Adipocyte (in vitro differentiated cells): ENCODE measurements around the gene RAPGEF2.
"Not testable (repeated sequence)": the region's sequence is repeated elsewhere in the genome, so short reads cannot be mapped to it uniquely, and the experiment has no call there.

Source experiments
- DNase-seq: peaks from one replicate; pipeline ENCODE4 v3.0.0-alpha.2; 2015; ENCODE audit warnings: low read depth
- H3K27me3 ChIP-seq: replicated peaks from 2 replicates; pipeline ENCODE4 v1.7.0; 2013; ENCODE audit warnings: mild to moderate bottlenecking, low read length, moderate library complexity; ENCODE audit not compliant: control insufficient read depth, insufficient read depth
- H3K36me3 ChIP-seq: 2 replicates; pipeline ENCODE4 v1.7.0; 2013; ENCODE audit warnings: low read length, mild to moderate bottlenecking, moderate library complexity; ENCODE audit not compliant: control insufficient read depth, insufficient read depth, severe bottlenecking
- H3K4me1 ChIP-seq: 2 replicates; pipeline ENCODE4 v1.7.0; 2013; ENCODE audit warnings: mild to moderate bottlenecking, low read length, moderate library complexity; ENCODE audit not compliant: control insufficient read depth, insufficient read depth
- H3K4me3 ChIP-seq: 2 replicates; pipeline ENCODE4 v1.7.0; 2013; ENCODE audit warnings: mild to moderate bottlenecking, low read length, moderate library complexity
- H3K9ac ChIP-seq: 2 replicates; pipeline ENCODE4 v1.7.0; 2013; ENCODE audit warnings: mild to moderate bottlenecking, low read length, moderate library complexity
- H3K9me3 ChIP-seq: 2 replicates; pipeline ENCODE4 v1.7.0; 2013; ENCODE audit warnings: mild to moderate bottlenecking, low read length, moderate library complexity; ENCODE audit not compliant: control insufficient read depth

RAPGEF2 gene

DNA sequence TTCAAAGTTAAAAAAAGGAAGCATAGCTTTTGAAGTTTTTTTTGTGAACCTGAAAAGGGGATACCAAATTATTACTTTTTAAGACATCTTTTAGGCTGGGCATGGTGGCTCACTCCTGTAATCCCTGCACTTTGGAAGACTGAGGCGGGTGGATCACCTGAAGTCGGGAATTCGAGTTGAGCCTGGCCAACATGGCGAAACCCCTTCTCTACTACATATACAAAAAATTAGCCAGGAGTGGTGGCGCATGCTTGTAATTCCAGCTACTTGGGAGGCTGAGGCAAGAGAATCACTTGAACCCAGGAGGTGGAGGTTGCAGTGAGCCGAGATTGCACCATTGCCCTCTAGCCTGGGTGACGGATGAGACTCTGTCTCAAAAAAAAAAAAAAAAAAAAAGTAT, 10.5 kb downstream of the RAPGEF2 start:
- H3K36me3 ChIP-seq: not testable (repeated sequence)

DNA sequence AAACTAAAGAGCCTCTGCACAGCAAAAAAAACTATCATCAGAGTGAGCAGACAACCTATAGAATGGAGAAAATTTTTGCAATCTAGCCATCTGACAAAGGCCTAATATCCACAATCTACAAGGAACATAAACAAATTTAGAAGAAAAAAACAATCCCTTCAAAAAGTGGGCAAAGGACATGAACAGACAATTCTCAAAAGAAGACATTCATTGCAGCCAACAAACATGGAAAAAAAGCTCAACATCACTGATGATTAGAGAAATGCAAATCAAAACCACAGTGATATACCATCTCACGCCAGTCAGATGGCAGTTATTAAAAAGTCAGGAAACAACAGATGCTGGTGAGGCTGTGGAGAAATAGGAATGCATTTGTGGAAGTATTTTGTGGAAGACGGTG, 13.2 kb downstream of the RAPGEF2 start:
- not testable (repeated sequence) for H3K4me3 ChIP-seq, H3K27me3 ChIP-seq, H3K9me3 ChIP-seq, H3K9ac ChIP-seq, H3K36me3 ChIP-seq, DNase-seq, H3K4me1 ChIP-seq

More for the DNA sequence above, 10.5 kb downstream of the RAPGEF2 start:
- not testable (repeated sequence) for H3K9ac ChIP-seq, H3K27me3 ChIP-seq, H3K9me3 ChIP-seq, DNase-seq, H3K4me3 ChIP-seq, H3K4me1 ChIP-seq

DNA sequence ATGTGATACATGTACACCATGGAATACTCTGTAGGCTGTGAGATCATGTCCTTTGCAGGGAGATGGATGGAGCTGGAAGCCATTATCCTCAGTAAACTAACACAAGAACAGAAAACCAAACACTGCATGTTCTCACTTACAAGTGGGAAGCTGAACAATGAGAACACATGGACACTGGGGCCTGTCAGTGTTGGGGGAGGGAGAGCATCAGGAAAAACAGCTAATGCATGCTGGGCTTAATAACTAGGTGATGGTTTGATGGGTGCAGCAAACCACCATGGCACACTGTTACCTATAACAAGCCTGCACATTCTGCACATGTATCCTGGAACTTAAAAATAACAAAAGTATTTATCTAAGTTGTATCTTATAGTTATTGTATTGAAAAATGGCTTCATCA, 13.8 kb downstream of the RAPGEF2 start:
- H3K36me3 ChIP-seq, DNase-seq, H3K27me3 ChIP-seq, H3K9ac ChIP-seq, H3K9me3 ChIP-seq, H3K4me3 ChIP-seq, H3K4me1 ChIP-seq: not testable (repeated sequence)

DNA sequence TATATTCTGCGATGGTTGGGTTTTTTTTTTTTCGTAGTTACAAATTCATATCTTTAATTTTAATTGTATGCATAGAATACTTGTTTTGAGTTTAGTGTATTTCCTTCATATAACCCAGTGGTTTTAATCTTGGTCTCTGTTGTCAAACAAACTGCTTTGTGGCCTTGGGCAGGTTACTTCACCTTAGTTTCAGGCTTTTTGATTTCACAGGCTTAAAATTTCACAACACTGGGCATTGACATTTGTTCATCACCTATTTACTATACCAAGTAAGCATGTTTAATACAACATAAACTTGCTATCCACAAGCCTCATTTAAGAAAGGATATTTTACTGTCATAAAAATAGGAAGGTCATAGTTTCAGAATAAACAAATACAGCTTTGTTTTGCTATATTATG, 14.7 kb downstream of the RAPGEF2 start:
- no peaks in the 10 kb centered on the region for H3K9me3 ChIP-seq
- no peak for DNase-seq

DNA sequence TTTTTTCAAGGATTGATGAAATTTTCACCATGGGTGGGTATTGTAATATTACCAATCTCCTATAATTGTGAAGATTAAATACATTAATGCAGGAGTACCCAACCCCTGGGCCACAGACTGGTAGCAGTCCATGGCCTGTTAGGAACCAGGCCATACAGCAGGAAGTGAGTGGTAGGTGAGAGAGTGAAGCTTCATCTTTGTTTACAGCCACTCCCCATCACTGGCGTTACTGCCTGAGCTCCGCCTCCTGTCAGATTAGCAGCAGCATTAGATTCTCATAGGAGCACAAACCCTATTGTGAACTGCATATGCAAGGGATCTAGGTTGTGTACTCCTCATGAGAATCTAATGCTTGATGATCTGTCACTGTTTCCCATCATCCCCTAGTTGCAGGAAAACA, 15.1 kb downstream of the RAPGEF2 start:
- no peaks in the 10 kb centered on the region for H3K36me3 ChIP-seq
- H3K4me3 ChIP-seq: no peak overlapping the region
- no peak overlapping the region for H3K9ac ChIP-seq
- DNase-seq: no peak
- no peaks in the 10 kb centered on the region for H3K9me3 ChIP-seq
- peaks cover under 1% of the 10 kb centered on the region for H3K4me1 ChIP-seq
- no peaks in the 10 kb centered on the region for H3K27me3 ChIP-seq

More for the DNA sequence above, 14.7 kb downstream of the RAPGEF2 start:
- Histone ChIP-seq H3K9ac (no peak overlapping the region), H3K27me3 (no peaks in the 10 kb centered on the region), H3K4me3 (no peak overlapping the region), H3K4me1 (peaks cover 4% of the 10 kb centered on the region), H3K36me3 (no peaks in the 10 kb centered on the region)

DNA sequence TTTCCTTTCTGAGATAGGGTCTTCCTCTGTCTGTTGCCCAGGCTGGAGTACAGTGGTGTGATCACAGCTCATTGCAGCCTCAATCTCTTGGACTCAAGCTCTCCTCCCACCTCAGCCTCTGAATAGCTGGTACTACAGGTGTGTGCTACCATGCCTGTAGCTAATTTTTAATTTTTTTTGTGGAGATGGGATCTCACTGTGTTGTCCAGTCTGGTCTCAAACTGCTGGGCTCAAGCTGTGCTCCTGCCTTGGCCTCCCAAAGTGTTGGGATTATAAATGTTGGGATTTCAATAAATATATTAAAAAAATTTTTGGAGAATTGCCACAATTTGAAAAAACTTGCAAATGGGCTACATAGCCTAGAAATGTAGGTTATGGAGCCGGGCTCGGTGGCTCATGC, 18.5 kb downstream of the RAPGEF2 start:
- Histone ChIP-seq H3K27me3 (no peaks in the 10 kb centered on the region), H3K4me3 (no peak overlapping the region), H3K9ac (no peak overlapping the region), H3K4me1 (no peaks in the 10 kb centered on the region), H3K36me3 (no peaks in the 10 kb centered on the region), H3K9me3 (no peaks in the 10 kb centered on the region)
- DNase-seq: no peak

DNA sequence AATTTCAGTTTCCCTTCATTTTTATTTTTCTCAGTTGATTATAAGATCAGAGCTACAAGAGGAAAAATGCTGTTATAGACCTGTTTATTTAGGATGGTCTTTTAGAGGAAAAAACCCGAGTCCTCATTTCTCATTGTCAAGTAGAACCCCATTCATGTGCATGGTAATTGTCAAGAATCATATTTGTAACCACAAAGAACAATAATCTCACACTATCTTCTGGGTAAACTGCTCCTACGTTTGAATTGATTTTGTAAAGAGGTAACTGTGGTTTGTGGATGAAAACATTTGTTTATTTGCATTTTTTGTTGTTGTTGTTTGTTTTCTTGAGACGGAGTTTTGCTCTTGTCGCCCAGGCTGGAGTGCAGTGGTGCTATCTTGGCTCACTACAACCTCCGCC, 23.8 kb downstream of the RAPGEF2 start:
- no peak for DNase-seq
- no peaks in the 10 kb centered on the region for H3K4me1 ChIP-seq
- no peaks in the 10 kb centered on the region for H3K36me3 ChIP-seq
- no peak overlapping the region for H3K4me3 ChIP-seq
- no peaks in the 10 kb centered on the region for H3K27me3 ChIP-seq
- H3K9ac ChIP-seq: no peak overlapping the region
- no peaks in the 10 kb centered on the region for H3K9me3 ChIP-seq

DNA sequence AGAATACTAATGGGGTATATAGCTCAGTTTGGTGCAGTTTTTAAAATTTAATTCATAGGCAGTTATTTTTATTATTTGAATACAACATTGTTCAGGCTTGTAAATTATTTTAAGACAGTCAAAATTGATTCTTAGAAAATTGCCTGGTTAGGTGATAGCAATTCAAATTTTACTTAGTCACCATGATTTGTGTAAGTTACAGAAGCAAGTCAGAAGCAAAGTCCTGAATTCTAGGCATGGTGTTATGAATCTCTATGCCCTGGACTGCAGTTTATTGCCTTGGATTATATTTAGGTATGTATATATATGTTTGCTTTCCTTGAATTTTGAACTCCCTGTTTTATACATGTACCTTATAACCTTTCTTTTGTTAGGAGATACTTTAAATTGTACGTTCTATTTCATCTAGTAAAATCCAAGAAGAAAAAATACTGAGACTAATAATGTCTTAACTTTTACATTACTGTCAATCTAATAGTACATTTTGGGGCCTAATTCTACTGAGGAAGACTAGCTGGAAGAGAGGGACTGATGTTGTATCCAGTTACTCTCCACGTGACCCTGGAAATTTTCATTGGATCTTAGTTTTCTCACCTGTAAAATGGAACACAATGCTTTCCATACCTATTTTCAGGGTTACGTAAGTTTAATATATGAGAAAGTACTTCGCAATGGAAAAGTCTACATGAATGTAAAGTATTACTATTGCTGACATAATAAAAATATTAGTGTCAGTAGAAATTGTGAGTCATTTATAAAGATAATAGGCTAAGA, 25.1 kb downstream of the RAPGEF2 start:
- H3K4me3 ChIP-seq: no peak overlapping the region
- no peaks in the 10 kb centered on the region for H3K9me3 ChIP-seq
- DNase-seq: no peak
- no peaks in the 10 kb centered on the region for H3K36me3 ChIP-seq
- H3K27me3 ChIP-seq: no peaks in the 10 kb centered on the region
- no peak overlapping the region for H3K9ac ChIP-seq
- H3K4me1 ChIP-seq: no peaks in the 10 kb centered on the region

DNA sequence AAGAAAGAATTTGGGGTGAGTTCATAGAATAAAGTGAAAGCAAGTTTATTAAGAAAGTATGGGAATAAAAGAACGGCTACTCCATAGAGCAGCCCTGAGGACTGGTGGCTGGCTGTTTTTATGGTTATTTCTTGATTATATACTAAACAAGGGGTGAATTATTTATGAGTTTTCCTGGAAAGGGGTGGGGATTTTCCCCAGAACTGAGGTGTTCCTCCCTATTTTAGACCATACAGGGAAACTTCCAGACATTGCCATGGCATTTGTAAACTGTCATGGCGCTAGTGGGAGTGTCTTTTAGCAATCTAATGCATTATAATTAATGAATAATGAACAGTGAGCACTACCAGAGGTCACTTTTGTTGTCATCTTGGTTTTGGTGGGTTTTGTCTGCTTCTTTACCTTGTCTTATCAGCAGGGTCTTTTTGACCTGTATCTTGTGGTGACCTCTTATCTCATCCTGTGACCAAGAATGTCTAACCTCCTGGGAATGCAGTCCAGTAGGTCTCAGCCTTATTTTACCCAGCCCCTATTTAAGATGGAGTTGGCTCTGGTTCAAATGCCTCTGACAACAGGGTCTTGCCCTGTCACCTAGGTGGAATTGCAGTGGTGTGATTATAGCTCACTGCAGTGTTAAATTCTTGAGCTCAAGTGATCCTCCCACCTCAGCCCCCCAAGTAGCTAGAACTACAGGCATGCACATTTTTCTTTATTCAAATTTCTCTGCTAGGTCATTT, 27.1 kb downstream of the RAPGEF2 start:
- Histone ChIP-seq H3K36me3 (no peaks in the 10 kb centered on the region), H3K9me3 (no peaks in the 10 kb centered on the region), H3K9ac (no peak overlapping the region), H3K4me3 (no peak overlapping the region), H3K4me1 (no peaks in the 10 kb centered on the region), H3K27me3 (no peaks in the 10 kb centered on the region)
- no peak for DNase-seq

DNA sequence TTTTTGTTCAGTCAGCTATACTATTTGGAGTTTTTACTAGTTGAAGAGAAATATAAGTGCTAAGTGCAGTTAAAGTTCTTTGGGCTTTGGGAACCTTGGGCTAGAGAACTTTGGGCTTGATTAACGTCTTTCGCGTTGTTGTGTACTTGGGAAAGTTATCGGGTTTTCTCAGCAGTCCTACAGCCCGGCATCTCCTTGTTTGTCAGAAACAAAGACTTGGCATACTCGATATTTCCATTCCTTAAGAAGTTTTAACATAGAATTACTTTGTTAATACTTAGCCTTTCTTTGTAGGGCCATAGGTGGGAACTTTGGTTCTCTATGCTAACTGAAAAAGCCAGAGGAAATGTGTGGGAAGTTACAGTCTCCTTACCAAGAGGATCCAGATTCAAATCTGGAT, 28.7 kb downstream of the RAPGEF2 start:
- Histone ChIP-seq H3K9ac (no peak overlapping the region), H3K4me3 (no peak overlapping the region), H3K4me1 (no peaks in the 10 kb centered on the region), H3K9me3 (no peaks in the 10 kb centered on the region), H3K36me3 (no peaks in the 10 kb centered on the region), H3K27me3 (no peaks in the 10 kb centered on the region)
- DNase-seq: no peak

DNA sequence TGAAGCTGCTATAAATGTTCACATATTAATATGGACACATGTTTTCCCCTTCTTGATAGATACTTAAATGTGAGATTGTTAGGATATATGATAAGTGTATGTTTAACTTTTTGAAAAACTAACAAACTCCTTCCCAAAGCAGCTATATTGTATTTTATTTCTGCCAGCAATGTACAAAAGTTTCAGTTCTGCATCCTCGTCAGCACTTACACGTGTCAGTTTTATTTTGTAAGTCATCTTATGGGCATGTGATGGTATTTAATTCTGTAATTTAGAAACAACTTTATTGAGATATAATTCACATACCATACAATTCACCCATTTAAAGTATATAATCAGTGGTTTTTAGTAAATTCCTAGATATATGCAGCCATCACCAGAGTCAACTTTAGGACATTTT, 31.6 kb downstream of the RAPGEF2 start:
- no peaks in the 10 kb centered on the region for H3K4me1 ChIP-seq
- H3K9me3 ChIP-seq: no peaks in the 10 kb centered on the region
- DNase-seq: no peak

More for the DNA sequence above, 31.6 kb downstream of the RAPGEF2 start:
- Histone ChIP-seq H3K4me3 (no peak overlapping the region), H3K27me3 (no peaks in the 10 kb centered on the region), H3K9ac (no peak overlapping the region), H3K36me3 (no peaks in the 10 kb centered on the region)
